C4-2B (cell line): ENCODE results near the gene KCNA1.

ENCODE experiments used
- CTCF ChIP-seq: fragments of 450-650 bp; conservative IDR thresholded peaks from 2 replicates; pipeline ENCODE4 v1.5.1; 2017; ENCODE audit warnings: mild to moderate bottlenecking
- ZFX ChIP-seq: fragments of 450-650 bp; IDR thresholded peaks from 2 replicates; pipeline ENCODE4 v1.6.1; 2017

- no peak for TF ChIP-seq CTCF
- TF ChIP-seq ZFX: no peak
These were observed 49.1 kb downstream of the KCNA1 start for GRCh38 chr12:4958697-4959375.
